ENCODE measurements around the gene ATP8A1.

The ATP8A1 gene

DNA sequence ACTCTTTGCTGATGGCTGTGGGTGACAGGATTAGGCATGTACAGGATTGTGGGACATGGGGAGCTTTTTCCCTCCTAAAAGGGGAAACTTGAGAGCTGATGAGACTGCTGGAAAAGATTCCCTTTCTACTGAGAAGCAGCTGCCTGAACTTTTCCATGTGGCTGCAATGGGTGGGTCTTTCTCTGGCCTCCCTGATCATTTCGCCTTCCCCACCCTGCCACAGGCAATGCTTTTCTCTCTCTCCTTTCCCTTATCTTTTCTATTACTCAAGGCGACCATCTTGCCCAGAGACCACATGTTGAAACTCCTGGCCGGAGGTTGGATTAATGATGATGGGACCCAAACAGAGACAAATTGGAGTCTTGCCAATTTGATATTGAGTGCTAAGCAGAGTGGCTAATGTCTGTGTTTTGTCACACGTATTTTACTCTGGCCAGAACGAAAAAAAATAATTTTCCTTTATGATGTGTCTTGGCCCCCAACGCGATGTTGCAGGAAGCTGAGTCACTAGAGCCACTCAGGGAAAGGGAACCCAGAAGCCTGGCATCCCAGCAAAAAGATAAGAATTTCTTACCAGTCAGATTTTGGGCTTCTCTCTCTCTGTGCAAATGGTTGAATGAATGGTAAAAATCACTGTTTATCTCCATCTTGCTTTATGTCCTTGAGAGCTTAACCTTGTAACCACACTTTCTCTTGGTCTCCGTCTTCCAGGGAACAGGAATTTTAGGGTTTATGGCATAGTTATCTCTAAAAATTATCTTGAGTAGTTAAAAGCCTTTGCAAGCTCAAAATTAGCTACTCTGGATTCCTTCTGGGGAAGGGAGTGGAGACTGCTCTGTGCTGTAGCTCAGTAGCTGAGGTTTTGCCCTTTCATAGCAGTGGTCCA is 19.4 kb upstream of the ATP8A1 start:
- DNase-seq (ENCODE audit: low spot score), result no peak
- TF ChIP-seq, protein P1, sequence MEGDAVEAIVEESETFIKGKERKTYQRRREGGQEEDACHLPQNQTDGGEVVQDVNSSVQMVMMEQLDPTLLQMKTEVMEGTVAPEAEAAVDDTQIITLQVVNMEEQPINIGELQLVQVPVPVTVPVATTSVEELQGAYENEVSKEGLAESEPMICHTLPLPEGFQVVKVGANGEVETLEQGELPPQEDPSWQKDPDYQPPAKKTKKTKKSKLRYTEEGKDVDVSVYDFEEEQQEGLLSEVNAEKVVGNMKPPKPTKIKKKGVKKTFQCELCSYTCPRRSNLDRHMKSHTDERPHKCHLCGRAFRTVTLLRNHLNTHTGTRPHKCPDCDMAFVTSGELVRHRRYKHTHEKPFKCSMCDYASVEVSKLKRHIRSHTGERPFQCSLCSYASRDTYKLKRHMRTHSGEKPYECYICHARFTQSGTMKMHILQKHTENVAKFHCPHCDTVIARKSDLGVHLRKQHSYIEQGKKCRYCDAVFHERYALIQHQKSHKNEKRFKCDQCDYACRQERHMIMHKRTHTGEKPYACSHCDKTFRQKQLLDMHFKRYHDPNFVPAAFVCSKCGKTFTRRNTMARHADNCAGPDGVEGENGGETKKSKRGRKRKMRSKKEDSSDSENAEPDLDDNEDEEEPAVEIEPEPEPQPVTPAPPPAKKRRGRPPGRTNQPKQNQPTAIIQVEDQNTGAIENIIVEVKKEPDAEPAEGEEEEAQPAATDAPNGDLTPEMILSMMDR (IDR thresholded peaks at IDR 0.05; ENCODE audit: extremely low read depth, missing control alignments), result no peak

DNA sequence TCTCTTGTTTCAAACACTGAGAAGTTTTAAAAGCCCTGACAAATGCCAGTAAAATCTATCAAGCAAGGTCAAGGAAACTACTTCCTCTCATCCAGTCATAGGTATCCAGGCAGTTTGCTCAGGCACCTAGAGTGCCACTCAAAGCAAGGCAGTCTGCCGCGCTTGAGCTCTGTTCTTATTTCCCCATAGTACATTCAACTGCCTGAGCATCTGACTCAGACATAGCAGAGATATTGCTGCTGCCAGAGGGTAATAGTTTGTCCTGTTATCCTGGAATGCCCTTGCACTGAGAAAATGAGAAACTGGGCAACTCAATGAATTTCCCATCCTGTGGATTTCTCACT is 16.1 kb upstream of the ATP8A1 start:
- TF ChIP-seq, protein P1 (IDR thresholded peaks at IDR 0.05; ENCODE audit: extremely low read depth, missing control alignments), result no peak
- DNase-seq (ENCODE audit: low spot score), result no peak

DNA sequence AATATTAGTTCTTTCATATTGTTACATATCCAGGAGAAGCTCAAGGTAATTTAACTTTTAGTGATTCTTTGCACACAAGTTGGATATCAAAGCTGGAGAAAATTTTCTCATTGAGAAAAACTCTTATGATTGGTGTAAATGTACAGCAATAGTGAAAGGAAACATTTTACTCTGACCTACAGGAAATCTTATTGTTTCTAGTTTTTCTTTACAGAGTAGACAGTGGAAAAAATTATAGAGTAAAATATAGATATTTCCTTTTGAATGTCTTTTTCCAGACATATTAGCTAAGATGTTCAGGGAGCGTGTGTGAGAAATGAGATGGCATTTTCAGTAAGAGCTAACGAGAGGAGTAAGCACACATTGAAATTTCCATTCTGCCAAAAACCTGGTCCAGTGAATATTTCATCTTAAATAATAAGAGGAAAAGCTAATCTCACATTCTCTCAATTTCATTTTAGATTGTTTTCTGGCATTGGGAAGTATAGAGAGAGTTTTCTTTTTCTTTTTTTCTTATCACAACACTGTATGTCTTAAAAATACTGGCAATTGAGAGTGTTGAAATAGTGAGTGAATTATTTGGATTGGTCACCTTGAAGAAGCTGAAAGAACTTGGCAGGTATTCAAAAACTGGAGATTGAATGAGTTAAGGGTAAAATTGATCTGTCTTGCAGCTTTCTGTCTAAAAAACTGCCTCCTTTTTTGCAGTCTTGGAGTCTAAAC is 15.6 kb upstream of the ATP8A1 start:
- TF ChIP-seq, protein P1 (IDR thresholded peaks at IDR 0.05; ENCODE audit: extremely low read depth, missing control alignments), result no peak
- no peak for DNase-seq (ENCODE audit: low spot score)

DNA sequence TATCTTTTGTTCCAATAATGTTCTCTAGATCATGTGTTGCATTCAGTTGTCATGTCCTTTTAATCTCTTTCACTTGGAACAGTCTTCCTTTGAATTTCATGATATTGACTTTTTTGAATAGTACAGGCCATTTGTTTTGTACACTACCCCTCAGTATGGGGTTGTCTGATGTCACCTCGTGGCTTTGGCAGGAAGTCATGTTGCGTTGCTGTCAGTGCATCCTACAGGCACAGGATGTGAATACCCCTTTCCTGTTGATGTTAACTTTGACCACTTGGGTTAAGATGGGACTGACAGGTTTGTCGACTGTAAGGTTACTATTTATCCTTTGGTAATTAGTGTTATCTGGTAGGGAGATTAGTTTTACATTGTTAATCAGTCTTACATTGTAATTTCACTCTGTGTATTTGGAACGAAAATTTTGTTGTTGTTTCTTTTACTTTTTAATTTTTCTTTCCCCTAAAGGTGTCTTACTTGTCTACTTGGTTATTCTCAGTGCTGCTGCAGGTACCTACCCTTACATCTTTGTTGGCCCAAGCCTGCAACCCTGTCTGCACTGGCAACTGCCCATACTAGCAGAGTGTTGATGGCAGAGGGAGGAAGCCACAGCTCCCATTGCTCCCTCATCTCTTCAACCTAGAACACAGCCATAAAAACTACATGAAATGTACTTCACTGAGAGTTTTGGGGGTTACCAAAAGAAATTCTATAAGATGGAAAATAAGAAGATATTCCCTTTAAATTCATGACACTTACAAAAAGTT is 14.7 kb upstream of the ATP8A1 start:
- no peak for DNase-seq (ENCODE audit: low spot score)
- TF ChIP-seq, protein P1 (IDR thresholded peaks at IDR 0.05; ENCODE audit: extremely low read depth, missing control alignments), result no peak

DNA sequence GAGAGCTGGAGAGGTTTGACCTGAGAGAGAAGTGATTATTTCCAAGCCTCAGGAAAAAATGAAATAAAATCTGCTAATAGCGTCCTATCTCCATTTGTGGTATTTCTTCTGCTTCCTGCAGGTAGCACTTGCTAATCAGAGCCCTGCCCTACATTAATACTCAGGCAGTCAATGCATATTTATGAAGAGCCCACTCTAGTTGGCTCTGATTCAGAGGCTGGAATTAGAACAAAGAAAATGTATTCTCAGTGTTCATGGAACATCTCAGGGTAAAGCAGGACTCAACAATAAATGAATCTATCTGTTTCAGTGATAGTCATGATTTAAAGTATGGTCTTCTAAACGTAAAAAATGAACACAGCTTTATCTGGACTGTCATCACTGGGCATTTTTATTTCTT is 1.4 kb upstream of the ATP8A1 start:
- no peak for DNase-seq (ENCODE audit: low spot score)
- TF ChIP-seq, protein P1 (IDR thresholded peaks at IDR 0.05; ENCODE audit: extremely low read depth, missing control alignments), result no peak

DNA sequence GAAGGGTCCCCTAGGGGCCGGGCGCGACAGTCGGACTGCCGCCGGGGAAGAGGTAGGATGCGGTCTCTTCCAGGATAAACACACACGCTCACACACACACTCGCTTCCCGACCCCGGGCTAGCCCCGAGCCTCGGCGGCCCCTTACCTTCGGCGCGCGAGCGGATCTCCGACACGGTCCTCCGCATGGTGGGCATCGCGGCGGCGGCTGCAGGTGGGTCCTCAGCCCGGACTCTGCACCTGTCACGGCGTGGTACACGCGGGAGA is 294 bp downstream of the ATP8A1 start:
- TF ChIP-seq, protein P1 (IDR thresholded peaks at IDR 0.05; ENCODE audit: extremely low read depth, missing control alignments), result no peak
- DNase-seq (ENCODE audit: low spot score), result no peak
